PC-9 (cell line): ENCODE measurements around the gene LUM. TPM values are rescaled to one million over a fixed set of nuclear protein-coding genes. Genes with fewer than 3 reads are reported as not detected.

Experiments used
- BruUV-seq: library from RNA; stranded (reverse); fragments of 400-500 nt; replicated peaks from 2 replicates; lab custom pipeline; 2021; lab: Mats Ljungman, UMichigan
- CTCF ChIA-PET: fragments of 300-600 bp; sonication (Branson Sonifier 250); formaldehyde crosslinking; loops from one replicate; lab custom pipeline; 2022; ENCODE audit warnings: antibody characterized with exemption; lab: Charles Lee
- POLR2A ChIA-PET: fragments of 300-600 bp; sonication (Branson Sonifier 250); formaldehyde crosslinking; loops from one replicate; lab custom pipeline; 2022; ENCODE audit warnings: antibody characterized with exemption; ENCODE audit not compliant: unreplicated experiment; lab: Charles Lee
- DNase-seq, 2 experiments: peaks; one replicate each; pipeline versions ENCODE4 v3.0.0 to v3.0.0-alpha.2; 2015 to 2022; ENCODE audit warnings: mixed read lengths in 1 of 2
- H2AFZ ChIP-seq: fragments of 200-600 bp; sonication (generic); 2 replicates; pipeline ENCODE4 v1.8.1; 2017; ENCODE audit warnings: antibody characterized with exemption
- H3F3A ChIP-seq: fragments of 200-600 bp; sonication (generic); 2 replicates; pipeline ENCODE4 v1.8.1; 2017; ENCODE audit warnings: antibody characterized with exemption, mild to moderate bottlenecking, low read depth; ENCODE audit not compliant: insufficient read depth
- H3K27ac ChIP-seq: fragments of 200-600 bp; sonication (generic); 2 replicates; pipeline ENCODE4 v1.6.1; 2016; ENCODE audit warnings: mixed run types
- H3K27me3 ChIP-seq: fragments of 200-600 bp; sonication (generic); 2 replicates; pipeline ENCODE4 v1.6.1; 2016; ENCODE audit warnings: low read depth, mixed run types; ENCODE audit not compliant: insufficient read depth
- H3K36me3 ChIP-seq: fragments of 200-600 bp; sonication (generic); 2 replicates; pipeline ENCODE4 v1.6.1; 2016; ENCODE audit warnings: low read depth, mixed run types
- H3K4me1 ChIP-seq: fragments of 200-600 bp; sonication (generic); replicated peaks from 2 replicates; pipeline ENCODE4 v1.6.1; 2016; ENCODE audit warnings: mixed run types; ENCODE audit not compliant: insufficient read depth
- H3K4me2 ChIP-seq: fragments of 200-600 bp; sonication (generic); 2 replicates; pipeline ENCODE4 v1.6.1; 2017; ENCODE audit warnings: mixed run types
- H3K4me3 ChIP-seq: fragments of 200-600 bp; sonication (generic); 2 replicates; pipeline ENCODE4 v1.6.1; 2016; ENCODE audit warnings: mixed run types
- H3K79me2 ChIP-seq: fragments of 200-600 bp; sonication (generic); 2 replicates; pipeline ENCODE4 v1.6.1; 2017; ENCODE audit warnings: low read depth, mixed run types
- H3K9me2 ChIP-seq: fragments of 200-600 bp; sonication (generic); 2 replicates; pipeline ENCODE4 v1.8.1; 2017; ENCODE audit warnings: mild to moderate bottlenecking; ENCODE audit not compliant: insufficient read depth
- H3K9me3 ChIP-seq: fragments of 200-600 bp; sonication (generic); 2 replicates; pipeline ENCODE4 v1.8.1; 2016; ENCODE audit warnings: low read depth; ENCODE audit not compliant: insufficient read depth
- H4K20me1 ChIP-seq: fragments of 200-600 bp; sonication (generic); 2 replicates; pipeline ENCODE4 v1.8.1; 2017; ENCODE audit not compliant: insufficient read depth
- CTCF ChIP-seq: fragments of 200-600 bp; sonication (generic); conservative IDR thresholded peaks from 2 replicates; pipeline ENCODE4 v1.6.1; 2017; ENCODE audit warnings: mixed run types, antibody characterized with exemption, mild to moderate bottlenecking, moderate library complexity
- EZH2 ChIP-seq: fragments of 200-600 bp; sonication (generic); IDR thresholded peaks from 2 replicates; pipeline ENCODE4 v1.8.0; 2017; ENCODE audit warnings: antibody characterized with exemption, low read depth
- intact Hi-C: fragments of 100-400 bp; cut with micrococcal nuclease; formaldehyde crosslinking; loops from one replicate; pipeline ENCODE4 v1.10.0; 2022; ENCODE audit not compliant: unreplicated experiment
- total RNA-seq: library from RNA; stranded (reverse); gene quantifications from 2 replicates; pipeline ENCODE4 v1.2.3, GENCODE V29; 2021

Gene LUM
- total RNA-seq, 1 experiment from 2014 or later = not detected

GRCh38 chr12:91070936-91071335 lies 40.4 kb downstream of the LUM start:
- Histone ChIP-seq H3K79me2 (no peaks in the 10 kb centered on the region), H3K9me3 (no peaks in the 10 kb centered on the region), H3K4me1 (peaks cover 10% of the 10 kb centered on the region; the same call in 1 of the 2 replicates), H3K4me3 (no peak overlapping the region), H3F3A (no peaks in the 10 kb centered on the region), H2AFZ (no peak overlapping the region), H3K27ac (no peak overlapping the region), H3K4me2 (no peak overlapping the region), H3K9me2 (no peaks in the 10 kb centered on the region; the same call in 1 of the 2 replicates), H4K20me1 (no peaks in the 10 kb centered on the region), H3K36me3 (no peaks in the 10 kb centered on the region), H3K27me3 (no peaks in the 10 kb centered on the region)
- intact Hi-C loops = no loop called here
- CTCF ChIA-PET = no interaction called here
- no TSS peak for BruUV-seq
- no peak for DNase-seq
- POLR2A ChIA-PET = no interaction called here
- TF ChIP-seq EZH2 = no peak
- TF ChIP-seq CTCF = no peak

GRCh38 chr12:91065396-91065795 lies 45.9 kb downstream of the LUM start:
- TF ChIP-seq CTCF (no peak), EZH2 (no peak)
- Histone ChIP-seq H3K27ac (no peak overlapping the region), H3K9me3 (no peaks in the 10 kb centered on the region), H3K79me2 (no peaks in the 10 kb centered on the region), H4K20me1 (no peaks in the 10 kb centered on the region), H3K4me3 (no peak overlapping the region), H3F3A (no peaks in the 10 kb centered on the region), H3K36me3 (no peaks in the 10 kb centered on the region), H3K27me3 (no peaks in the 10 kb centered on the region), H2AFZ (no peak overlapping the region), H3K4me2 (no peak overlapping the region), H3K9me2 (no peaks in the 10 kb centered on the region), H3K4me1 (no peaks in the 10 kb centered on the region)
- intact Hi-C loops = no loop called here
- CTCF ChIA-PET = no interaction called here
- DNase-seq = no peak
- no TSS peak for BruUV-seq
- POLR2A ChIA-PET = no interaction called here

GRCh38 chr12:91064640-91065039 lies 46.7 kb downstream of the LUM start:
- no peak overlapping the region for H2AFZ ChIP-seq
- TF ChIP-seq EZH2 = no peak
- TF ChIP-seq CTCF = no peak
- no peaks in the 10 kb centered on the region for H3K27me3 ChIP-seq
- DNase-seq = no peak
- H3K27ac ChIP-seq = no peak overlapping the region
- H3K9me2 ChIP-seq = no peaks in the 10 kb centered on the region
- no peaks in the 10 kb centered on the region for H4K20me1 ChIP-seq
- CTCF ChIA-PET = no interaction called here
- no peaks in the 10 kb centered on the region for H3F3A ChIP-seq
- POLR2A ChIA-PET = no interaction called here
- intact Hi-C loops = no loop called here
- H3K9me3 ChIP-seq = no peaks in the 10 kb centered on the region
- no peaks in the 10 kb centered on the region for H3K36me3 ChIP-seq
- H3K4me2 ChIP-seq = no peak overlapping the region
- H3K4me1 ChIP-seq = no peaks in the 10 kb centered on the region
- no peaks in the 10 kb centered on the region for H3K79me2 ChIP-seq
- no TSS peak for BruUV-seq
- H3K4me3 ChIP-seq = no peak overlapping the region
